SJCRH30 (cell line): ENCODE results near the gene AGAP9. TPM values are rescaled to one million over a fixed set of nuclear protein-coding genes. Genes with fewer than 3 reads are reported as not detected.
"Not testable (repeated sequence)": the region's sequence is repeated elsewhere in the genome, so short reads cannot be mapped to it uniquely, and the experiment has no call there.

ENCODE experiments used
- DNase-seq, 2 experiments: peaks; one replicate each; pipeline ENCODE4 v3.0.0-alpha.2; 2015 to 2020
- H3K27ac ChIP-seq: fragments of 250-450 bp; sonication (Bioruptor Pico); 2 replicates; pipeline ENCODE4 v1.5.1; 2020; ENCODE audit warnings: mild to moderate bottlenecking, moderate library complexity
- H3K27me3 ChIP-seq: fragments of 250-450 bp; sonication (Bioruptor Pico); 2 replicates; pipeline ENCODE4 v1.5.1; 2020; ENCODE audit warnings: mild to moderate bottlenecking, moderate library complexity
- H3K36me3 ChIP-seq: fragments of 250-450 bp; sonication (Bioruptor Pico); 2 replicates; pipeline ENCODE4 v1.5.1; 2020; ENCODE audit warnings: mild to moderate bottlenecking, moderate library complexity
- H3K4me1 ChIP-seq: fragments of 250-450 bp; sonication (Bioruptor Pico); 2 replicates; pipeline ENCODE4 v1.5.1; 2020; ENCODE audit warnings: mild to moderate bottlenecking, moderate library complexity
- H3K4me3 ChIP-seq: fragments of 250-450 bp; sonication (Bioruptor Pico); 2 replicates; pipeline ENCODE4 v1.5.1; 2020; ENCODE audit warnings: mild to moderate bottlenecking, moderate library complexity
- H3K9me3 ChIP-seq: fragments of 250-450 bp; sonication (Bioruptor Pico); replicated peaks from 2 replicates; pipeline ENCODE4 v1.5.1; 2020; ENCODE audit warnings: mild to moderate bottlenecking, moderate library complexity
- total RNA-seq: library from RNA; depleted of rRNA; stranded (reverse); fragments of >200 nt; shearing (Covaris generic); gene quantifications from 2 replicates; pipeline ENCODE4 v1.2.3, GENCODE V29; 2014; rRNA removed

AGAP9 gene
- total RNA-seq, 1 experiment from 2014 or later, result 2.4 TPM

GRCh38 chr10:47456079-47456785, 67.2 kb downstream of the AGAP9 start:
- Histone ChIP-seq H3K4me1 (no peaks in the 10 kb centered on the region), H3K36me3 (no peaks in the 10 kb centered on the region), H3K27me3 (no peaks in the 10 kb centered on the region), H3K27ac (no peak overlapping the region), H3K4me3 (no peak overlapping the region), H3K9me3 (no peaks in the 10 kb centered on the region)
- no peak for DNase-seq

GRCh38 chr10:47455350-47456078, 67.9 kb downstream of the AGAP9 start:
- not testable (repeated sequence) for DNase-seq, H3K27ac ChIP-seq, H3K9me3 ChIP-seq, H3K36me3 ChIP-seq, H3K4me3 ChIP-seq, H3K27me3 ChIP-seq, H3K4me1 ChIP-seq

GRCh38 chr10:47454780-47455058, 68.7 kb downstream of the AGAP9 start:
- no peaks in the 10 kb centered on the region for H3K4me1 ChIP-seq
- no peak overlapping the region for H3K27ac ChIP-seq
- DNase-seq, result no peak
- no peaks in the 10 kb centered on the region for H3K27me3 ChIP-seq
- no peaks in the 10 kb centered on the region for H3K9me3 ChIP-seq
- no peak overlapping the region for H3K4me3 ChIP-seq
- H3K36me3 ChIP-seq, result no peaks in the 10 kb centered on the region

DNA sequence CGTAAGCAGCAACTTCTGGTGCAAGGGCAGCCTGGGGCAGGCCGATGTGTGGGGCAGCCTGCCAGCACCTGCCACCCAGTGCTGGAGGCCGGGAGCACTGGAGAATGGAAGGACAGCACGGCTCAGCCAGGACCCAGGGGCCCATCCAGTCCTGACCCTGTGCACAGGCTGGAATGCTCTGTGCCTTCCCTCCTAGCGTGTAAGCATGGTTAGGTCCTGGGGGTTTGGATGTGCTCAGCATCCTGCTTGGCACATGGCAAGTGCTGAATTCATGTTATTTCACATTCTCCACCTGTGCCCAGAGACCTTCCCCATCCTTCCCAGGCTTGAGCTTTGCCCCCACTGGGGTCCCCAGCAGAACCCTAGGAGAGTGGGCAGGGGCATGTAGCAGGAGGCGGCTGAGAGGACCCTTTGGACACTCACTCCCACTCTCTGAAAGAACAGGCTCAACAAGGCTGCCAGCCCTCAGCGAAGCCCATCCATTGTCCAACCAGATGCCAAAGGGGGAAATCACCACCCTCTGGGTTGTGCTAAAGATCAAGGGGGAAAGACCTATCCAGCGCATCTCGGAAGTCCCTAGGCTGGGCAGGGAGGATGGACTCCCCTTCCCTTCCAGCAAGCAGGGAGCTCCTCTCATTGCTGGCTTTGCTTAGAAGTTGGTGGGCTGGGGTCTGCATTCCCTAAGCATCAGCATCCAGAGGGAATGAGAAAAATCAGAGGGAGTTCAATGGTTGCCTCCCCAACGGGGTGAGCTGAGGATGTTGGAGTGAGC, 69.2 kb downstream of the AGAP9 start:
- DNase-seq, result no peak
- Histone ChIP-seq H3K36me3 (no peaks in the 10 kb centered on the region), H3K27ac (no peak overlapping the region), H3K9me3 (no peaks in the 10 kb centered on the region), H3K27me3 (no peaks in the 10 kb centered on the region), H3K4me1 (no peaks in the 10 kb centered on the region), H3K4me3 (no peak overlapping the region)

- Histone ChIP-seq H3K4me1 (no peaks in the 10 kb centered on the region), H3K27ac (no peak overlapping the region), H3K9me3 (no peaks in the 10 kb centered on the region), H3K36me3 (no peaks in the 10 kb centered on the region), H3K4me3 (no peak overlapping the region), H3K27me3 (no peaks in the 10 kb centered on the region)
- DNase-seq, result no peak
Observed at GRCh38 chr10:47453141-47454007, 70.1 kb downstream of the AGAP9 start.

DNA sequence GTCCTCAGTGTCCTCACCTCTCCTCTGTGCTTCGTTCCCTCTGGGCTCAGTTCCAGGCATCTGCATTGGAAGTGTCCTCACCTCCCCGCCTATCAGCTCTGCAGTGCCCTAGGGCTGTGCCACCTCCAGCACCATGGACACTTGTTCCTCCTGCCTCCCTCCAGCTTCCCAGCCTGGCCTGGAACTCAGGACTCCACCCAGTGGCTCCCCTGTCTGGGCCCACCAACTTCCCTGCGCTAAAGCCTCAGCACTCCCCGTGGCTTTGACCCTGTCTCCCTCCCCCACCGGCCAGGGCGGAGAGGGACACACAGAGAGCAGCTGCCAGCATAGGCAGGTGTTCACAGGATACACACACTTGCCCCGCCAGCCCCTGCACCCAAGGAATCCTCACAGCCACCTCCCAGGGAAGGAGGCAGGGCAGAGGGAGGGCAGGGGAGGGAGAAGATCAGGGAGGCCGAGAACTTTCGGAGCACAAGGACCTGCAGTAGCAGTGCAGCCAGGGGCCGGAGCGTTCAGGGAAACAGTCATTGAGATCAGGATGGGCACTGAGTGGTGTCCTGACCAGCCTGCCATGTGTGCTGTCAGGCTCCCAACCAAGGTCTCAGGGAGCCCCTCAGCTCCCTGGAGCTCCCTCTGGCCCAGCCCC, 70.8 kb downstream of the AGAP9 start:
- H3K9me3 ChIP-seq, result no peaks in the 10 kb centered on the region
- H3K27ac ChIP-seq, result no peak overlapping the region
- H3K4me1 ChIP-seq, result no peaks in the 10 kb centered on the region
- no peaks in the 10 kb centered on the region for H3K27me3 ChIP-seq
- H3K36me3 ChIP-seq, result no peaks in the 10 kb centered on the region
- peak; percentile 16 to 34 for DNase-seq
- no peak overlapping the region for H3K4me3 ChIP-seq

DNA sequence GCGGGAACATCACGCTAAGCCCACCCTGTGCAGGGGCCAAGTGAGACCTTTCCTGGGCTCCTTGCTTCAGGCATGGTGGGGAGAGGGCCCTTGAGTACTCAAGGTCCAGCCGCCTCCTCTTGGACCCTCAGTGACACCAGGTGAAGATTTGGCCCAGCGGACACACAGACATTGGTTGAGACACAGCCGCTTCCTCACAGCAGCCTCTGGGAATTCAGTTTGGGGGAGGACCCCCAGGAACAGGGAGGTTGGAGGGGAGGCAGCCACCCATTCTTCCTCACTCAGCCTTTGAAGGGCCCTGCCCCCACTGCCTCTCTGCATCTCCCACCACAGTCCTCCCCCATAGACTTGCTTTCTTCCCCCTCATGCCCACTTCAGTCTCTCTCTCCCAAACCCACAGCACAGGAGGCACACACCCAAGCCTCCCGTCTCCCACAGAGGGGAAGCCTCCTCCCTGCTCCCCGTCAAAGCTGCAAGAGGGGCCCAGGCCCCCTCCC, 71.4 kb downstream of the AGAP9 start:
- Histone ChIP-seq H3K4me3 (no peak overlapping the region), H3K27ac (no peak overlapping the region), H3K4me1 (no peaks in the 10 kb centered on the region), H3K9me3 (no peaks in the 10 kb centered on the region), H3K36me3 (no peaks in the 10 kb centered on the region), H3K27me3 (no peaks in the 10 kb centered on the region)
- DNase-seq, result no peak

Other genes starting within 250 kb of the AGAP9 start
- not detected in 2 replicates for gene GDF10, start 223.4 kb downstream of the AGAP9 start, total RNA-seq
- gene GDF2, start 201.2 kb downstream of the AGAP9 start, total RNA-seq, result not detected in 2 replicates
- not detected in 2 replicates for gene RBP3, start 175.3 kb downstream of the AGAP9 start, total RNA-seq
- 2.6 and 2.7 TPM in 2 replicates for gene ZNF488, start 139.3 kb downstream of the AGAP9 start, total RNA-seq
- gene ANXA8, start 39.5 kb downstream of the AGAP9 start, total RNA-seq, result not detected in 2 replicates
- 0.63 TPM in 1 of 2 replicates, not detected in the other for gene FAM25G, start 31.9 kb downstream of the AGAP9 start, total RNA-seq
- 0.06 TPM in 1 of 2 replicates, not detected in the other for gene SYT15B, start 240.0 kb upstream of the AGAP9 start, total RNA-seq